HepG2 (cell line): Measurements from ENCODE around the gene L1CAM. TPM values are rescaled to one million over a fixed set of nuclear protein-coding genes. Genes with fewer than 3 reads are reported as not detected.

Experiments used
- ATF7 ChIP-seq, 2 experiments: fragments of 450-650 bp in 1 of 2; sonication (generic) in 1 of 2; formaldehyde crosslinking in 1 of 2; IDR thresholded peaks; 2 replicates each; pipeline versions ENCODE4 v1.4.0 to v1.6.1; 2016 to 2020; ENCODE audit warnings: antibody characterized with exemption in 1 of 2, mild to moderate bottlenecking in 1 of 2, missing genetic modification reagents in 1 of 2
- CHD2 ChIP-seq: IDR thresholded peaks from 2 replicates; pipeline ENCODE4 v1.6.1; 2011; ENCODE audit warnings: low read depth, low read length, improper control_type of control experiment
- HHEX ChIP-seq: IDR thresholded peaks from 2 replicates; pipeline ENCODE4 v1.6.1; 2016; ENCODE audit warnings: control low read depth
- HMGA1 ChIP-seq: sonication (generic); formaldehyde crosslinking; conservative IDR thresholded peaks from 2 replicates; pipeline ENCODE4 v1.4.0; 2020; ENCODE audit warnings: missing genetic modification reagents
- HNRNPH1 ChIP-seq: fragments of 200-400 bp; formaldehyde crosslinking; optimal IDR thresholded peaks from 2 replicates; pipeline ENCODE3; 2017; ENCODE audit warnings: mild to moderate bottlenecking, low read depth, low read length
- JUNB ChIP-seq: sonication (generic); formaldehyde crosslinking; IDR thresholded peaks from 2 replicates; pipeline ENCODE4 v1.8.0; 2022; ENCODE audit warnings: missing genetic modification reagents, mild to moderate bottlenecking, borderline replicate concordance
- KAT8 ChIP-seq: IDR thresholded peaks from 2 replicates; pipeline ENCODE4 v1.6.1; 2016; ENCODE audit warnings: missing genetic modification reagents, missing compliant biosample characterization
- KDM1A ChIP-seq: IDR thresholded peaks from 2 replicates; pipeline ENCODE4 v1.6.1; 2016; ENCODE audit warnings: missing compliant biosample characterization
- MED1 ChIP-seq: sonication (generic); formaldehyde crosslinking; IDR thresholded peaks from 2 replicates; pipeline ENCODE4 v1.4.0; 2020; ENCODE audit warnings: missing genetic modification reagents
- MEF2D ChIP-seq: sonication (generic); formaldehyde crosslinking; IDR thresholded peaks from 2 replicates; pipeline ENCODE4 v1.5.1; 2020; ENCODE audit warnings: mild to moderate bottlenecking, missing genetic modification reagents
- MXI1 ChIP-seq: IDR thresholded peaks from 3 replicates; pipeline ENCODE4 v1.6.1; 2012; ENCODE audit warnings: low read depth, low read length, inconsistent platforms, borderline replicate concordance
- PHF21A ChIP-seq: sonication (generic); formaldehyde crosslinking; IDR thresholded peaks from 2 replicates; pipeline ENCODE4 v1.5.0; 2020; ENCODE audit warnings: mild to moderate bottlenecking, missing genetic modification reagents
- RCOR2 ChIP-seq: IDR thresholded peaks from 2 replicates; pipeline ENCODE4 v1.6.1; 2016; ENCODE audit warnings: missing biosample characterization, missing genetic modification reagents
- SAP130 ChIP-seq: IDR thresholded peaks from 2 replicates; pipeline ENCODE4 v1.6.1; 2016; ENCODE audit warnings: low read depth
- SMYD3 ChIP-seq: sonication (generic); formaldehyde crosslinking; IDR thresholded peaks from 2 replicates; pipeline ENCODE4 v1.8.1; 2023; ENCODE audit warnings: mild to moderate bottlenecking, missing genetic modification reagents
- STAG1 ChIP-seq: sonication (generic); formaldehyde crosslinking; IDR thresholded peaks from 2 replicates; pipeline ENCODE4 v1.4.0; 2020; ENCODE audit warnings: missing genetic modification reagents
- TCF7 ChIP-seq: sonication (generic); IDR thresholded peaks from 2 replicates; pipeline ENCODE4 v1.6.1; 2016; ENCODE audit warnings: antibody characterized with exemption, low read depth
- YY1 ChIP-seq: IDR thresholded peaks from 2 replicates; pipeline ENCODE4 v1.6.1; 2011; ENCODE audit warnings: low read length, low read depth, moderate library complexity, mild to moderate bottlenecking; ENCODE audit not compliant: insufficient read depth, insufficient replicate concordance
- ZNF253 ChIP-seq: sonication (generic); formaldehyde crosslinking; IDR thresholded peaks from 2 replicates; pipeline ENCODE4 v1.8.0; 2022; ENCODE audit warnings: mild to moderate bottlenecking, missing genetic modification reagents, borderline replicate concordance
- ZNF326 ChIP-seq: sonication (generic); formaldehyde crosslinking; IDR thresholded peaks from 2 replicates; pipeline ENCODE4 v1.4.0; 2020; ENCODE audit warnings: missing genetic modification reagents, borderline replicate concordance
- ZNF678 ChIP-seq: sonication (generic); formaldehyde crosslinking; IDR thresholded peaks from 2 replicates; pipeline ENCODE4 v1.4.0; 2020; ENCODE audit warnings: mild to moderate bottlenecking, missing genetic modification reagents
- ZZZ3 ChIP-seq: sonication (generic); formaldehyde crosslinking; IDR thresholded peaks from 2 replicates; pipeline ENCODE4 v1.4.0; 2020; ENCODE audit warnings: missing genetic modification reagents, mild to moderate bottlenecking, borderline replicate concordance
- polyA plus RNA-seq, 8 experiments: library from polyadenylated mRNA; depleted of rRNA in 3 of 8; stranded (reverse) in 7 of 8; unstranded in 1 of 8; fragments of >200 nt; fragmentation: Illumina TruSeq in 4 of 8; extraction: Trizol in 4 of 8; gene quantifications; 2 replicates each; pipeline versions ENCODE4 v1.2.1 to v1.2.3, GENCODE V29; 2011 to 2016; ENCODE audit warnings: low read depth in 4 of 8, missing spikeins in 1 of 8, mixed read lengths in 1 of 8; ENCODE audit not compliant: insufficient read depth in 1 of 8
- total RNA-seq, 5 experiments: library from RNA; depleted of rRNA; stranded (reverse); fragments of >200 nt; fragmentation: Illumina TruSeq; extraction: Trizol; gene quantifications; 2 replicates each; pipeline ENCODE4 v1.2.3, GENCODE V29; 2016; ENCODE audit warnings: low read depth in 1 of 5
- TF ChIP-seq, protein P1 (sequence below): sonication (generic); formaldehyde crosslinking; IDR thresholded peaks from 2 replicates; pipeline ENCODE4 v1.5.1; 2020; ENCODE audit warnings: mild to moderate bottlenecking, missing genetic modification reagents, moderate library complexity
- TF ChIP-seq, protein P2 (sequence below): sonication (generic); formaldehyde crosslinking; conservative IDR thresholded peaks from 2 replicates; pipeline ENCODE4 v1.4.0; 2020; ENCODE audit warnings: missing genetic modification reagents
- TF ChIP-seq, protein P3 (sequence below): IDR thresholded peaks from 2 replicates; pipeline ENCODE4 v1.6.1; 2018; ENCODE audit warnings: missing genetic modification reagents, mild to moderate bottlenecking, missing compliant biosample characterization

Gene L1CAM
- total and polyA plus RNA-seq, 2 of the 13 experiments (the other 11 are each of a cell fraction or from before 2014, with no cell fraction given): 1.4 to 2.0 TPM

DNA sequence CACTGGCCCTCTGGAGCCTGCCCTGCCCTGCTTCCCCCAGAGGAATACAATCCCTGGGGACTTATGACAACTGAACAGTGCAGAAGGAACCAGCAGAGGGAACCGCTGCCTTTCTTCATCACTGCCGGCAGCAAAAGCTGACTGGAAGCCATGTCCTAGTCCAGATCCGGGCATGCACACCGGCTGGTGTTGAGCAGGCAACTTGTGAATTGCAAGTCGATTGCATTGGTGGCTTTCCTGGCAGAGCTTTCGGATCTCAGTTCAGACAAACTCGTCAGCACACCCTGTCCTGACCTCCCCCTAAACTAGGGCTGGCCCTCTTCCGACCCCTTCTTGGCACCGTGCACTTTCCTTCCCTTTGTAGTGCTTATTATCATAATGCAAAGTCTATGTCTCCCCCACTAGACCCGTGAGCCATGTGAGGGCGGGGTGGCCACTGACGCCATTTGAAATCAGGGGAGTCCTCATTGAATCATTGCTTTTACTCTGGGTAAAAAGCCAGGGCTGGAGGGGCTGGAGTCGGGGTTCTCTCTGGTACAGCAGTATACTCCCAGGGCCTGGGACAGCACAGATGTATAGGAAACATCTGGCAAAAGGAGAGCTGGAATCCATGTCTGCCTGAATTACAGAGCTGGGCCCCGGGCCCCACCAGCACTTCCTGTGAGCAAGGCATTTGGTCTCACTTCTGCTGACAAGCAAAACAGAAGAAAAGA is 38.3 kb upstream of the L1CAM start (continued):
- TF ChIP-seq KDM1A (CRISPR knock-in tag): no peak
- peak; percentile 29; the same call in 1 of the 2 replicates for TF ChIP-seq MED1 (CRISPR knock-in tag)
- no peak for TF ChIP-seq SMYD3 (CRISPR knock-in tag)
- TF ChIP-seq SAP130 (CRISPR knock-in tag): peak; percentile 23; the same call in 1 of the 2 replicates
- TF ChIP-seq, protein P1, sequence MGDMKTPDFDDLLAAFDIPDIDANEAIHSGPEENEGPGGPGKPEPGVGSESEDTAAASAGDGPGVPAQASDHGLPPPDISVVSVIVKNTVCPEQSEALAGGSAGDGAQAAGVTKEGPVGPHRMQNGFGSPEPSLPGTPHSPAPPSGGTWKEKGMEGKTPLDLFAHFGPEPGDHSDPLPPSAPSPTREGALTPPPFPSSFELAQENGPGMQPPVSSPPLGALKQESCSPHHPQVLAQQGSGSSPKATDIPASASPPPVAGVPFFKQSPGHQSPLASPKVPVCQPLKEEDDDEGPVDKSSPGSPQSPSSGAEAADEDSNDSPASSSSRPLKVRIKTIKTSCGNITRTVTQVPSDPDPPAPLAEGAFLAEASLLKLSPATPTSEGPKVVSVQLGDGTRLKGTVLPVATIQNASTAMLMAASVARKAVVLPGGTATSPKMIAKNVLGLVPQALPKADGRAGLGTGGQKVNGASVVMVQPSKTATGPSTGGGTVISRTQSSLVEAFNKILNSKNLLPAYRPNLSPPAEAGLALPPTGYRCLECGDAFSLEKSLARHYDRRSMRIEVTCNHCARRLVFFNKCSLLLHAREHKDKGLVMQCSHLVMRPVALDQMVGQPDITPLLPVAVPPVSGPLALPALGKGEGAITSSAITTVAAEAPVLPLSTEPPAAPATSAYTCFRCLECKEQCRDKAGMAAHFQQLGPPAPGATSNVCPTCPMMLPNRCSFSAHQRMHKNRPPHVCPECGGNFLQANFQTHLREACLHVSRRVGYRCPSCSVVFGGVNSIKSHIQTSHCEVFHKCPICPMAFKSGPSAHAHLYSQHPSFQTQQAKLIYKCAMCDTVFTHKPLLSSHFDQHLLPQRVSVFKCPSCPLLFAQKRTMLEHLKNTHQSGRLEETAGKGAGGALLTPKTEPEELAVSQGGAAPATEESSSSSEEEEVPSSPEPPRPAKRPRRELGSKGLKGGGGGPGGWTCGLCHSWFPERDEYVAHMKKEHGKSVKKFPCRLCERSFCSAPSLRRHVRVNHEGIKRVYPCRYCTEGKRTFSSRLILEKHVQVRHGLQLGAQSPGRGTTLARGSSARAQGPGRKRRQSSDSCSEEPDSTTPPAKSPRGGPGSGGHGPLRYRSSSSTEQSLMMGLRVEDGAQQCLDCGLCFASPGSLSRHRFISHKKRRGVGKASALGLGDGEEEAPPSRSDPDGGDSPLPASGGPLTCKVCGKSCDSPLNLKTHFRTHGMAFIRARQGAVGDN: peak; percentile 61
- TF ChIP-seq, protein P2, sequence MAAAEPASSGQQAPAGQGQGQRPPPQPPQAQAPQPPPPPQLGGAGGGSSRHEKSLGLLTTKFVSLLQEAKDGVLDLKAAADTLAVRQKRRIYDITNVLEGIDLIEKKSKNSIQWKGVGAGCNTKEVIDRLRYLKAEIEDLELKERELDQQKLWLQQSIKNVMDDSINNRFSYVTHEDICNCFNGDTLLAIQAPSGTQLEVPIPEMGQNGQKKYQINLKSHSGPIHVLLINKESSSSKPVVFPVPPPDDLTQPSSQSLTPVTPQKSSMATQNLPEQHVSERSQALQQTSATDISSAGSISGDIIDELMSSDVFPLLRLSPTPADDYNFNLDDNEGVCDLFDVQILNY (CRISPR knock-in tag): no peak
- no peak for TF ChIP-seq HMGA1 (CRISPR knock-in tag)
- TF ChIP-seq TCF7: no peak
- TF ChIP-seq MXI1: no peak
- no peak for TF ChIP-seq ZZZ3 (CRISPR knock-in tag)
- TF ChIP-seq HNRNPH1: no peak
- no peak for TF ChIP-seq CHD2
- TF ChIP-seq ZNF253: no peak
- TF ChIP-seq, protein P3, sequence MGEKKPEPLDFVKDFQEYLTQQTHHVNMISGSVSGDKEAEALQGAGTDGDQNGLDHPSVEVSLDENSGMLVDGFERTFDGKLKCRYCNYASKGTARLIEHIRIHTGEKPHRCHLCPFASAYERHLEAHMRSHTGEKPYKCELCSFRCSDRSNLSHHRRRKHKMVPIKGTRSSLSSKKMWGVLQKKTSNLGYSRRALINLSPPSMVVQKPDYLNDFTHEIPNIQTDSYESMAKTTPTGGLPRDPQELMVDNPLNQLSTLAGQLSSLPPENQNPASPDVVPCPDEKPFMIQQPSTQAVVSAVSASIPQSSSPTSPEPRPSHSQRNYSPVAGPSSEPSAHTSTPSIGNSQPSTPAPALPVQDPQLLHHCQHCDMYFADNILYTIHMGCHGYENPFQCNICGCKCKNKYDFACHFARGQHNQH (CRISPR knock-in tag): 0 out of 2 replicates have a peak, but pooled peaks have one; percentile 48
- no peak for TF ChIP-seq ZNF326 (CRISPR knock-in tag)
- no peak for TF ChIP-seq ATF7 (IDR thresholded peaks at IDR 0.05)
- TF ChIP-seq ATF7 (CRISPR knock-in tag; IDR thresholded peaks at IDR 0.05): no peak
- no peak for TF ChIP-seq RCOR2 (CRISPR knock-in tag)
- no peak for TF ChIP-seq JUNB (CRISPR knock-in tag)
- no peak for TF ChIP-seq MEF2D (CRISPR knock-in tag)
- TF ChIP-seq KAT8: no peak
- TF ChIP-seq YY1: peak; percentile 24
- TF ChIP-seq PHF21A (CRISPR knock-in tag): no peak
- no peak for TF ChIP-seq ZNF678 (CRISPR knock-in tag)
- TF ChIP-seq HHEX: no peak
- TF ChIP-seq STAG1 (CRISPR knock-in tag): peak; percentile 75
